HG03342 (cell line): Measurements from ENCODE around the gene UTRN.
A peak's percentile ranks its signal among the peaks of the same experiment; 100 is the strongest.

Source experiments
- ATAC-seq: cut with Tn5 transposase; IDR thresholded peaks from one replicate; pipeline ENCODE4 v1.9.1; 2021; ENCODE audit warnings: mild to moderate bottlenecking, moderate library complexity; ENCODE audit not compliant: unreplicated experiment

Gene UTRN

GRCh38 chr6:144283646-144284477 is 1.3 kb upstream of the UTRN start:
- no peak for ATAC-seq

DNA sequence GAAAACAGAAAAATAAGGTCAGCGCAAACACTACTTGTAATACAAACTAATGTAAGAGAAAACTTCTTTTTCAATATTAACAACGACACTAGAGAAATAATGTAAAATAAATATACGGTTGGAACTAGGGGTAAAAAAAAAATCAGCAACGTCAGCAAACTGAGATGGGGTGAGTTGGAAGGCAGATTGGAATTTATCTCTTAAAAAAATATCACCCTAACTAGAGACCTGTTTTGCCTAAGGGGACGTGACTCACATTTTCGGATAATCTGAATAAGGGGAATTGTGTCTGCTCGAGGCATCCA is 705 bp upstream of the UTRN start:
- no peak for ATAC-seq

DNA sequence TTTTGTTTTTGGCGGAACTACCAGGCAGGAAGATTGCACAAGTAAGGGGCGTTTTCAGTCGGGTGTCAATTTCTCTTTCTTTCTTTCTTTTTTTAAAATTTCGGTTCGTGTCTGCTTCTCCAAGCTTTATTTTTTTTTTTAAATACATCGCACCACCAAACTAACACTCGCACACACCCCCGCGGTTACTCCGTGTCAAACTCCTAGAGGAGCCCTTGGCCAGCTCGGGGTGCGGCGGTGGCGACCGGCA is 338 bp downstream of the UTRN start:
- ATAC-seq, result peak; percentile 11

GRCh38 chr6:144285798-144286502 is 815 bp downstream of the UTRN start:
- no peak for ATAC-seq

DNA sequence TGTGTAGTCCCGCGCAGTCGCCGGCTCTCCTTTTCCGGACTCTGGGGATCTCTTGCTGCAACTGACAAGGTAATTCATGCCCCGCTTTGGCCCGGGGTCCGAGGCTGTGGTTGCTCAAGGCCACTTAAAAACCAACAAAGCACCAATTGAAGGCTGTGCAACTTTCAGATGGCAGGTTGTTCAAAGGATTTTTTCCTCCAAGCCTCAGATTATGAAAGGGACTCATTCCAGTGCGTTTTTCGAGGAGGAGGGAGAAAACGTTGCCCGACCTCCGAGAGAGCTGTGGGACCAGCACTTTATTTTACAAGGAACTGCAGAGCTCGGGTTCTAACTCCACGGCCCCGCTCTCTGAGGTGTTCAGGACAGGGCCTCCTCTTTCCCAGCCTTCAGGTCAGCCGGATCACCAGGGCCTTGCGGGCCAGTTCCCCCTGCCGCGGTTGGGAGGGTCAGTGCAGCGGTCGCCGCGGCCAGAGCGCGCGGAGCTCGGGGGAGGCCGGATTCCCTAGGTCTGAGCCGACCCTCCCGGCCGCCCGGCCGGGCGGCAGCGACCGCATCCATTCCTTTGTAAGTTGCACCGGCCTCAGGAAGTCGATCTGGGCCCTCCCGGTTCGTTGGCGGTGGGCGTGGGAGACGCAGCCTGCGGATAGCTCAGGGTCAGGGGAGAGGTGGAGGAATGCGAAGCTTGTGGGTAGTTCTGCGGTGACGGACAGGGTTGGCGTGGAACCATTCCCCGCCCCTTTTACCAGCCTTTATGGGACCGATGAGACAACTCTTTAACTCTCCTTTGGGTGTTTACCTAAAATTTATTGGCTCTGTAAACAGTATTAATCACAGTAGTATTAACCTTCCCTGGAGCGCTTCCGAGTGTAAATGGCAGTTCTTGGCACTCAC is 1.6 kb downstream of the UTRN start:
- ATAC-seq, result no peak

DNA sequence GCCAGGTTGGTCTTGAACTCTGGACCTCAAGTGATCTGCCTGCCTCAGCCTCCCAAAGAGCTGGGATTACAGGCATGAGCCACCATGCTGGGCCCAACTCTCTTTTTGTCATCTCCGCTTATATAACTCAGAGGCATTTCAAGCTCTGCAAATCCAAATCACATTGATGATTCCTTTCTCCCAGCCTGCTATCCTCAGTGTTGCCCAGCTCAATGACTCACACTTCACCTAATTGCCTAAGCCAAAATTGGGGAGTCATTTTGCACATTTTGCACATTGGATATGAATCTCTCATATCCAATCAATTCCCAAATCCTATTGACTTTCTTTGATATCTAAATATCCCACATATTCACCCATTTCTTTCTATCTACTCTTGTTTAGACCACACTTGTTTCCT is 3.9 kb downstream of the UTRN start:
- no peak for ATAC-seq

DNA sequence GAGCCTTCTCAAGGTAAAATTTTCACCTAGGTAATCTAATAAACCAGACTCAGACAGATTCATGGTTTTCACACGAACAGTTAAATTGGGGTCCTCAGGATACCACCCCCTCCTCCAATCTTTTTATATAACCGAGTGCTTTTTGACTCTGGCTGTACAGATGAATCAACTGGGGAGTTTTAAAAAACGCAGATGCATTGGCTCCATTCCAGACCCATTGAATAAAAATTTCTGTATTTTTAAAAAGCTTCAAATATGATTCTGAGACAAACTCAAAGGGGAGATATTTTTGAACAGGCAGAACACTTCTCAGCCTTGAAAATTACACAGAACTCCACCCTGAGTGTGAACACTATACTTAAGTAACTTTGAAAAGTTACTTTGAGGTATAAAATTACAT is 7.2 kb downstream of the UTRN start:
- no peak for ATAC-seq

GRCh38 chr6:144294016-144294415 is 8.9 kb downstream of the UTRN start:
- no peak for ATAC-seq

DNA sequence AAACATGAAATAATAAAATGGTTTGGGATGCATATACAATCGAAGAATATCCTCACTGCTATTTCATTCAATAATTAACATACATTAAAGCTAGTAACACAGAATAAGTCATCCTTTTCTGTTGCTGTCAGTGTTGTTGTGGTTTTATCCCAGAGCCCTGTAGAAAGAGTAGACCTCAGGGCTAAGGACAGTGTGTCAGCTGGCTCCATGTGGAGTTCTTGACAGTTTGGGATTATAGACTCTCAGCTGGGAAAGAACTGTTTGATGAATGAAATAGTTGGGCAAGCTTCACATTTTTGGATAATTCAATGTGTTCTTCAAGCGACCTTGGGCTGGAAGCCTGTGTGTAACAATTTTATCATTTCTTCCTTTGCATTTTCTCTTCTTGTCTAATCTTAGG is 10.1 kb downstream of the UTRN start:
- ATAC-seq, result no peak

GRCh38 chr6:144295981-144296767 is 11.0 kb downstream of the UTRN start:
- no peak for ATAC-seq

DNA sequence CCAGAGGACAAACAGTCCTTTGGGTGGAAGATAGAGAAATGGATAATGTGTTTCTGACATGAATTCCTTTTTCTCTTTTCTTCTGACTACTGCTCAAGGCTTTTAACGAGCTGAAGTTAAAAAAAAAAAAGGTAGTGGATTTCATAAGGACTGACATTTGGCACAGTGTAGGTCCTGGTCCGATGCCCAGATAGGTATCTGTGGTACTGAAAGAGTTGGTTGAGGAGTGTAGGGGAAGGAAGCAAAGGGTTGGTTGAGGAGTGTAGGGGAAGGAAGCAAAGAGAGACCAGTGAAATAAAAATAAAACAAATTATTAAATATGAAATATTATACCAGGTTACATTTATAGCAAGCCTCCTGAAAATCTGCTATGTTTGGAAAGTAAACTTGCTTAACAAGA is 11.8 kb downstream of the UTRN start:
- no peak for ATAC-seq

- no peak for ATAC-seq
Observed at GRCh38 chr6:144297511-144298100, 12.5 kb downstream of the UTRN start.

GRCh38 chr6:144298194-144298593 is 13.1 kb downstream of the UTRN start:
- no peak for ATAC-seq

GRCh38 chr6:144298916-144299315 is 13.8 kb downstream of the UTRN start:
- no peak for ATAC-seq

DNA sequence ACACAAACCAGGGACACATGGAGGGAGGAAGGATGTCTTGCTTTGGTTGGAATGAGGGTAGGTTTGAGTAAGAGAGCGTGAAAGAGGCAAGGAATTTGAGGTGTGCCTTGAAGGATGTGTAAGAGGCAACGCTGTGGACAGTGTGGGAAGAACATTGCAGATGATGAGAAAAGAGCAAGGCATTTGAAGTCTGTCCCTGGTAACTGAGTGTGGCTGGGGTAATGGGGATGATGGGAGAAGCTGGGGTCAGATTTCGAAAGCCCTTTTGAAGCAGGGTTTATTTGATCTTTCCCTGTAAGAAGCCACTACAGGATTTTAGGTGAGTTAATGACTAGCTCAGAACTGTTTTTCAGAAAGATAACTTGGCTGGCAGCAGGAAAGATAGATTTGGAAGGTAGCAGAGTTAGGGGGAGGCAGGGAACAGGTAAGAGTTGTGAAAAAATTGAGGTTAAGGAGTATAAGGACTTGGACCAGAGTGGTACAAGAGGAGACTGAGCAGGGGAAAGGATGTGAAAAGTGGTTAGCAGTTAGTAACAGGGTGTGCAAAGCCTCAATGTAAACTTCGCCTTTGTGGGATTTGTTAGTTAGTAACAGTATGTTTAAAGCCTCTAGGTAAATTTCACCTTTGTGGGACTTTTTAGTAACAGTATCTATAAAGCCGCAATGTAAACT is 17.7 kb downstream of the UTRN start:
- no peak for ATAC-seq

GRCh38 chr6:144304223-144304848 is 19.2 kb downstream of the UTRN start:
- no peak for ATAC-seq

DNA sequence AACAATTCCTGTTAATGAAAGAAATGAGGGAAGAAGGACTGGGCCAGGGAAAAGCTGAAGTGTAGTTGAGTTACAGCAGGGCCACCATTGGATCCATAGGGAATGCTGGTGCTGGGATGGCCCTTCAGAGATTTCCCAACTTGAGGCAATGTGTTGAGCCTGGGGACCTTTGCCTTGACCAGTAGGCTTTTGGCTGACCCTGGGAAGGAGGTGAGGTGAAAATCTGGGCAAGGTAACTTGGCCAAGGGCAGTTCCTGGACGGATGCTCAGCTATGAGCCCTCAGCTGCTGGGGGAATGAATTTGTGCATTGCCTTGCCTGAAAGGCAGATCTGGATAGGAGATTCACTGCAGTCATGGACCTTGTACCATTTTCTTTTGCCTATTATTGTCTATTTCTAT is 20.4 kb downstream of the UTRN start:
- peak; percentile 27 for ATAC-seq

DNA sequence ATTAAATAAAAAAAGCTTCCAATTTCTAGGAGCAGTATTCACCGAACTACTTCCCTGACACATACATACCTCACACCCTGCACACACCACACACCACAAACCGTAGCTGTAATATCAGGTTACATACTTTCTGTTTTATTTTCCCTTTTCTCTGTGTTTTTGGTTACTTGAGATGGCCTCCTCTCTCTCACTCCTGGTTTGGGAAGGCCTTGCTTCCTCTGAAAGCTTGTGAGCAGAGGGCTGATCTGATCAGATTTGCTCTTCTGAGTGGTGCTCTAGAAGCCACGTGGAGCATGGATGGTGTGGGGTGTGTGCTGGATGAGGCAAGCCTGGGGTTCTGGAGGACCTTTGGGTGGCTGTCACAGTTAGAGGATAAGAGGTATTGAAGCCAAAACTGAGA is 20.9 kb downstream of the UTRN start:
- peak; percentile 97 for ATAC-seq

GRCh38 chr6:144307880-144308279 is 22.7 kb downstream of the UTRN start:
- ATAC-seq, result no peak

GRCh38 chr6:144310765-144311164 is 25.6 kb downstream of the UTRN start:
- ATAC-seq, result no peak
